GM12878 (cell line): ENCODE measurements around the gene DNAH8. TPM values are rescaled to one million over a fixed set of nuclear protein-coding genes. Genes with fewer than 3 reads are reported as not detected.
A peak's percentile ranks its signal among the peaks of the same experiment; 100 is the strongest.

ENCODE experiments used
- ATAC-seq: fragments of 200-7000 bp; cut with Tn5 transposase; 3 replicates; pipeline ENCODE4 v1.9.1; 2020; ENCODE audit warnings: mild to moderate bottlenecking, moderate library complexity
- BruUV-seq: library from RNA; stranded (reverse); fragments of 400-500 nt; replicated peaks from 2 replicates; lab custom pipeline; 2021; lab: Mats Ljungman, UMichigan
- CTCF ChIA-PET: fragments of 300-600 bp; sonication (Branson Sonifier 250); formaldehyde crosslinking; extraction: SDS; loops from one replicate; lab custom pipeline; 2021; ENCODE audit warnings: inconsistent platforms; lab: Yijun Ruan, JAX
- POLR2A ChIA-PET: fragments of 350-600 bp; formaldehyde crosslinking; extraction: SDS; loops from one replicate; lab custom pipeline; 2021; ENCODE audit warnings: inconsistent platforms; lab: Charles Lee
- RAD21 ChIA-PET: fragments of 300-600 bp; sonication (Branson Sonifier 250); formaldehyde crosslinking; loops from one replicate; lab custom pipeline; 2023; ENCODE audit warnings: antibody characterized with exemption; ENCODE audit not compliant: unreplicated experiment; lab: Charles Lee
- SMC1A ChIA-PET: fragments of 300-600 bp; sonication (Branson Sonifier 250); formaldehyde crosslinking; loops from one replicate; lab custom pipeline; 2023; ENCODE audit not compliant: unreplicated experiment, uncharacterized antibody; lab: Charles Lee
- DNase-seq: peaks from one replicate; pipeline ENCODE4 v3.0.0-alpha.2; 2011; ENCODE audit warnings: low read depth, low spot score
- FAIRE-seq: peaks from 3 replicates; lab custom pipeline; 2011; peaks lifted over from hg19 to GRCh38; lab: Jason Lieb, UNC
- H2AFZ ChIP-seq: 2 replicates; pipeline ENCODE4 v1.6.0; 2011; ENCODE audit warnings: low read depth, low read length, control low read depth; ENCODE audit not compliant: control insufficient read depth
- H3K27ac ChIP-seq: 2 replicates; pipeline ENCODE4 v1.5.1; 2011; ENCODE audit warnings: control low read depth; ENCODE audit not compliant: control insufficient read depth, insufficient read depth
- H3K27me3 ChIP-seq, 2 experiments: replicated peaks in 1 of 2; 2 replicates each; pipeline versions ENCODE4 v1.6.0 to v1.6.1; 2011; ENCODE audit warnings: low read length in 1 of 2; ENCODE audit not compliant: control insufficient read depth in 2 of 2, insufficient read depth in 2 of 2
- H3K36me3 ChIP-seq, 2 experiments: 2 replicates each; pipeline ENCODE4 v1.5.1; 2011; ENCODE audit warnings: low read length in 1 of 2; ENCODE audit not compliant: control insufficient read depth in 2 of 2, insufficient read depth in 2 of 2
- H3K4me1 ChIP-seq: 2 replicates; pipeline ENCODE4 v1.6.1; 2011; ENCODE audit warnings: mild to moderate bottlenecking, low read length, moderate library complexity, mixed read lengths; ENCODE audit not compliant: control insufficient read depth, insufficient read depth
- H3K4me2 ChIP-seq: 2 replicates; pipeline ENCODE4 v1.6.0; 2011; ENCODE audit warnings: control low read depth; ENCODE audit not compliant: control insufficient read depth, insufficient read depth
- H3K4me3 ChIP-seq: fragments of 200-600 bp; sonication (generic); 2 replicates; pipeline ENCODE4 v1.5.1; 2016
- H3K79me2 ChIP-seq: 2 replicates; pipeline ENCODE4 v1.6.0; 2011; ENCODE audit warnings: low read length; ENCODE audit not compliant: control insufficient read depth, insufficient read depth
- H3K9ac ChIP-seq: 2 replicates; pipeline ENCODE4 v1.8.0; 2011; ENCODE audit warnings: low read length, control low read depth, mixed read lengths; ENCODE audit not compliant: control insufficient read depth, insufficient read depth
- H3K9me3 ChIP-seq: replicated peaks from 3 replicates; pipeline ENCODE4 v1.5.1; 2011; ENCODE audit warnings: mild to moderate bottlenecking, low read length; ENCODE audit not compliant: control insufficient read depth, insufficient read depth
- H4K20me1 ChIP-seq: 2 replicates; pipeline ENCODE4 v1.6.0; 2011; ENCODE audit not compliant: control insufficient read depth, insufficient read depth
- HCFC1 ChIP-seq: fragments of 150-350 bp; IDR thresholded peaks from 2 replicates; pipeline ENCODE4 v1.6.1; 2014; ENCODE audit warnings: low read length
- HDAC6 ChIP-seq: fragments of 200-600 bp; sonication (generic); IDR thresholded peaks from one replicate; pipeline ENCODE4 v1.8.0; 2017; ENCODE audit warnings: antibody characterized with exemption; ENCODE audit not compliant: unreplicated experiment
- KDM1A ChIP-seq: fragments of 200-600 bp; sonication (generic); IDR thresholded peaks from 2 replicates; pipeline ENCODE4 v1.6.1; 2016; ENCODE audit warnings: borderline replicate concordance
- MYC ChIP-seq: IDR thresholded peaks from 2 replicates; pipeline ENCODE4 v1.6.1; 2011; ENCODE audit warnings: mild to moderate bottlenecking, low read length, moderate library complexity, inconsistent platforms; ENCODE audit not compliant: insufficient read depth, insufficient replicate concordance, insufficient read length, severe bottlenecking
- NFIC ChIP-seq: IDR thresholded peaks from 2 replicates; pipeline ENCODE4 v1.6.1; 2012; ENCODE audit warnings: low read depth, mild to moderate bottlenecking, inconsistent platforms, low read length, moderate library complexity
- NFXL1 ChIP-seq: fragments of 450-650 bp; IDR thresholded peaks from 2 replicates; pipeline ENCODE4 v1.6.1; 2017; ENCODE audit warnings: antibody characterized with exemption, mild to moderate bottlenecking, borderline replicate concordance
- PAX5 ChIP-seq: IDR thresholded peaks from 2 replicates; pipeline ENCODE4 v1.6.1; 2011; ENCODE audit warnings: low read depth, low read length, borderline replicate concordance
- PML ChIP-seq: IDR thresholded peaks from 2 replicates; pipeline ENCODE4 v1.6.1; 2012; ENCODE audit warnings: low read length, inconsistent platforms
- RAD21 ChIP-seq: IDR thresholded peaks from 2 replicates; pipeline ENCODE4 v1.6.1; 2011; ENCODE audit warnings: mild to moderate bottlenecking, low read depth, low read length, moderate library complexity; ENCODE audit not compliant: insufficient read depth
- RFX5 ChIP-seq: IDR thresholded peaks from 2 replicates; pipeline ENCODE4 v1.6.1; 2011; ENCODE audit warnings: low read depth, low read length, improper control_type of control experiment
- SMC3 ChIP-seq: IDR thresholded peaks from 2 replicates; pipeline ENCODE4 v1.6.1; 2011; ENCODE audit warnings: low read length, improper control_type of control experiment, borderline replicate concordance
- SREBF1 ChIP-seq: IDR thresholded peaks from 2 replicates; pipeline ENCODE4 v1.6.1; 2012; ENCODE audit warnings: mild to moderate bottlenecking, low read length
- TCF7 ChIP-seq: IDR thresholded peaks from 2 replicates; pipeline ENCODE4 v1.6.1; 2014; ENCODE audit warnings: antibody characterized with exemption, borderline replicate concordance
- YBX1 ChIP-seq: fragments of 450-650 bp; IDR thresholded peaks from 2 replicates; pipeline ENCODE4 v1.6.1; 2016; ENCODE audit warnings: antibody characterized with exemption
- WGBS: methylation state at CpG from one replicate; pipeline ENCODE4 v1.1.6; 2016; ENCODE audit warnings: low lambda C conversion rate; ENCODE audit not compliant: insufficient replicate concordance, insufficient coverage; ENCODE audit errors: missing lambda C conversion rate; 5-methylcytosine and 5-hydroxymethylcytosine counted together
- in situ Hi-C: fragments of 300-500 bp; cut with MboI; formaldehyde crosslinking; loops from 9 replicates; pipeline ENCODE4 v1.14.3; 2018; ENCODE audit warnings: mixed read lengths
- intact Hi-C: fragments of 100-400 bp; cut with micrococcal nuclease; formaldehyde crosslinking; loops from one replicate; pipeline ENCODE4 v1.14.2; 2022; ENCODE audit not compliant: unreplicated experiment
- polyA plus RNA-seq, 11 experiments: library from polyadenylated mRNA; depleted of rRNA in 4 of 11; unstranded in 6 of 11; stranded (reverse) in 5 of 11; fragments of >200 nt; fragmentation: Nextera tagmentation in 4 of 11; fragmentation: Illumina TruSeq in 1 of 11; extraction: Ambion mirVana in 4 of 11; extraction: Trizol in 1 of 11; gene quantifications; 1 replicate in 1 of 11; 2 replicates in 10 of 11; pipeline versions ENCODE4 v1.2.1 to v1.2.3, GENCODE V29; 2011 to 2016; ENCODE audit warnings: inconsistent platforms in 2 of 11, missing spikeins in 2 of 11, low read depth in 1 of 11
- total RNA-seq, 4 experiments: library from RNA; depleted of rRNA in 3 of 4; stranded (reverse); fragments of >200 nt in 3 of 4; fragmentation: Illumina TruSeq in 1 of 4; extraction: Trizol in 1 of 4; gene quantifications; 2 replicates each; pipeline versions ENCODE4 v1.2.1 to v1.2.3, GENCODE V29; 2013 to 2021
- TF ChIP-seq, protein P1 (sequence below), 3 experiments: IDR thresholded peaks in 2 of 3; conservative IDR thresholded peaks in 1 of 3; 2 replicates each; pipeline ENCODE4 v1.5.1; 2011; ENCODE audit warnings: low read depth in 3 of 3, low read length in 3 of 3, mild to moderate bottlenecking in 3 of 3, control low read depth in 2 of 3, moderate library complexity in 2 of 3, inconsistent platforms in 1 of 3, mixed read lengths in 1 of 3; ENCODE audit not compliant: control insufficient read depth in 2 of 3, insufficient read depth in 1 of 3; ENCODE audit errors: extremely low read depth in 1 of 3
- TF ChIP-seq, protein P2 (sequence below): fragments of 450-650 bp; IDR thresholded peaks from 2 replicates; pipeline ENCODE4 v1.6.1; 2016; ENCODE audit warnings: mild to moderate bottlenecking
- TF ChIP-seq, protein P3 (sequence below): IDR thresholded peaks from 2 replicates; pipeline ENCODE4 v1.6.1; 2012; ENCODE audit warnings: low read length, inconsistent platforms

DNAH8 gene
- total and polyA plus RNA-seq, 10 of the 15 experiments (the other 5 are each of a cell fraction or from before 2014, with no cell fraction given) = 0.02 to 0.34 (median 0.10) TPM; not detected in 3

DNA sequence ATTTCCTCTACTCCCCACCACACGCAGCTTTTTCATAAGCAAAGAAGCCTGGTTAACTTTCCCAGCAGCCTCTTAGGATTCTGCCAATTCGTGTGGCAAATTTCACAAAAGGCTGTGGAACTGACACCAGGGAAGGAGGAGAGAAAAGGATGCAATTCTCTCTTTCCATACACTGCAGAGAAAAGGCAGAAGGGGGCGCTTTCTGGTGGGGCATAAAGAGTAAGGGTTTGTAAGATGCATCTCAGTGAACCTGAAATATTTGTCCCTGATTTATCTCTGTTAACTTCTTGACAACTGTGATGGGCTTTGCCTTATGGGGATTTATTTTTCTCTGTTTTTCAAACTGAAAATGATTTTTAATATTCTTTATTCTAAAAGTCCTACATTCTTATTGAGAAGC lies 288.0 kb downstream of the DNAH8 start:
- no peaks in the 10 kb centered on the region for H3K36me3 ChIP-seq
- intact Hi-C loops = loop anchor here (1.0 kb wide), 1 partner anchor 89 kb away; no protein-coding TSS in a partner anchor
- POLR2A ChIA-PET = no interaction called here
- no peaks in the 10 kb centered on the region for H3K79me2 ChIP-seq
- H3K9me3 ChIP-seq = no peaks in the 10 kb centered on the region
- H3K27ac ChIP-seq = no peak overlapping the region
- BruUV-seq = no TSS peak
- FAIRE-seq (no peak), DNase-seq (no peak), ATAC-seq (no peak)
- H3K4me1 ChIP-seq = no peaks in the 10 kb centered on the region
- H2AFZ ChIP-seq = no peak overlapping the region
- no peak overlapping the region for H3K4me3 ChIP-seq
- no peaks in the 10 kb centered on the region for H4K20me1 ChIP-seq
- 19% methylated on average over 3 of the region's 3 CpGs for WGBS
- H3K27me3 ChIP-seq = no peaks in the 10 kb centered on the region
- no peak overlapping the region for H3K9ac ChIP-seq
- in situ Hi-C loops = no loop called here
- CTCF ChIA-PET = interaction anchor here (1.5 to 2.4 kb wide), 6 partner anchors 27 to 307 kb away, joined by 4 to 8 read pairs (median 6); no protein-coding TSS in a partner anchor
- no peak overlapping the region for H3K4me2 ChIP-seq
- RAD21 ChIA-PET = interaction anchor here (1.2 to 1.3 kb wide), 2 partner anchors 85 to 300 kb away, joined by 3 to 4 read pairs; no protein-coding TSS in a partner anchor
- SMC1A ChIA-PET = interaction anchor here (1.1 to 1.3 kb wide), 2 partner anchors 23 to 99 kb away, joined by 3 to 4 read pairs; no protein-coding TSS in a partner anchor
- no peak for TF ChIP-seq NFIC
- TF ChIP-seq RAD21 = peak; percentile 36
- TF ChIP-seq TCF7 = no peak
- TF ChIP-seq, protein P1, sequence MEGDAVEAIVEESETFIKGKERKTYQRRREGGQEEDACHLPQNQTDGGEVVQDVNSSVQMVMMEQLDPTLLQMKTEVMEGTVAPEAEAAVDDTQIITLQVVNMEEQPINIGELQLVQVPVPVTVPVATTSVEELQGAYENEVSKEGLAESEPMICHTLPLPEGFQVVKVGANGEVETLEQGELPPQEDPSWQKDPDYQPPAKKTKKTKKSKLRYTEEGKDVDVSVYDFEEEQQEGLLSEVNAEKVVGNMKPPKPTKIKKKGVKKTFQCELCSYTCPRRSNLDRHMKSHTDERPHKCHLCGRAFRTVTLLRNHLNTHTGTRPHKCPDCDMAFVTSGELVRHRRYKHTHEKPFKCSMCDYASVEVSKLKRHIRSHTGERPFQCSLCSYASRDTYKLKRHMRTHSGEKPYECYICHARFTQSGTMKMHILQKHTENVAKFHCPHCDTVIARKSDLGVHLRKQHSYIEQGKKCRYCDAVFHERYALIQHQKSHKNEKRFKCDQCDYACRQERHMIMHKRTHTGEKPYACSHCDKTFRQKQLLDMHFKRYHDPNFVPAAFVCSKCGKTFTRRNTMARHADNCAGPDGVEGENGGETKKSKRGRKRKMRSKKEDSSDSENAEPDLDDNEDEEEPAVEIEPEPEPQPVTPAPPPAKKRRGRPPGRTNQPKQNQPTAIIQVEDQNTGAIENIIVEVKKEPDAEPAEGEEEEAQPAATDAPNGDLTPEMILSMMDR (IDR thresholded peaks at IDR 0.05 in 2 of 3, conservative IDR thresholded peaks at IDR 0.05 in 1 of 3; ENCODE audit: control insufficient read depth in 2 of 3, extremely low read depth in 1 of 3, insufficient read depth in 1 of 3, low read depth in 3 of 3, low read length in 3 of 3) = peak; percentile 14 to 34 (median 25); a peak in 4 of 6 replicates
- no peak for TF ChIP-seq NFXL1
- TF ChIP-seq MYC = no peak
- TF ChIP-seq PAX5 = no peak
- TF ChIP-seq HCFC1 = no peak
- TF ChIP-seq, protein P2, sequence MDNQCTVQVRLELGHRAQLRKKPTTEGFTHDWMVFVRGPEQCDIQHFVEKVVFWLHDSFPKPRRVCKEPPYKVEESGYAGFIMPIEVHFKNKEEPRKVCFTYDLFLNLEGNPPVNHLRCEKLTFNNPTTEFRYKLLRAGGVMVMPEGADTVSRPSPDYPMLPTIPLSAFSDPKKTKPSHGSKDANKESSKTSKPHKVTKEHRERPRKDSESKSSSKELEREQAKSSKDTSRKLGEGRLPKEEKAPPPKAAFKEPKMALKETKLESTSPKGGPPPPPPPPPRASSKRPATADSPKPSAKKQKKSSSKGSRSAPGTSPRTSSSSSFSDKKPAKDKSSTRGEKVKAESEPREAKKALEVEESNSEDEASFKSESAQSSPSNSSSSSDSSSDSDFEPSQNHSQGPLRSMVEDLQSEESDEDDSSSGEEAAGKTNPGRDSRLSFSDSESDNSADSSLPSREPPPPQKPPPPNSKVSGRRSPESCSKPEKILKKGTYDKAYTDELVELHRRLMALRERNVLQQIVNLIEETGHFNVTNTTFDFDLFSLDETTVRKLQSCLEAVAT = no peak
- TF ChIP-seq KDM1A = no peak
- no peak for TF ChIP-seq PML
- TF ChIP-seq SMC3 = peak; percentile 48; the same call in 1 of the 2 replicates
- TF ChIP-seq HDAC6 = no peak
- no peak for TF ChIP-seq YBX1
- no peak for TF ChIP-seq SREBF1
- TF ChIP-seq RFX5 = no peak
- TF ChIP-seq, protein P3, sequence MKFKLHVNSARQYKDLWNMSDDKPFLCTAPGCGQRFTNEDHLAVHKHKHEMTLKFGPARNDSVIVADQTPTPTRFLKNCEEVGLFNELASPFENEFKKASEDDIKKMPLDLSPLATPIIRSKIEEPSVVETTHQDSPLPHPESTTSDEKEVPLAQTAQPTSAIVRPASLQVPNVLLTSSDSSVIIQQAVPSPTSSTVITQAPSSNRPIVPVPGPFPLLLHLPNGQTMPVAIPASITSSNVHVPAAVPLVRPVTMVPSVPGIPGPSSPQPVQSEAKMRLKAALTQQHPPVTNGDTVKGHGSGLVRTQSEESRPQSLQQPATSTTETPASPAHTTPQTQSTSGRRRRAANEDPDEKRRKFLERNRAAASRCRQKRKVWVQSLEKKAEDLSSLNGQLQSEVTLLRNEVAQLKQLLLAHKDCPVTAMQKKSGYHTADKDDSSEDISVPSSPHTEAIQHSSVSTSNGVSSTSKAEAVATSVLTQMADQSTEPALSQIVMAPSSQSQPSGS = no peak
